Fibroblast of lung (primary cell): ENCODE data around the gene PRODH2. TPM values are rescaled to one million over a fixed set of nuclear protein-coding genes. Genes with fewer than 3 reads are reported as not detected.

Experiments used
- DNase-seq, 2 donors: peaks; one replicate each; pipeline versions ENCODE4 v3.0.0 to v3.0.0-alpha.2; 2010; ENCODE audit warnings: low read depth in 2 of 2
- H2AFZ ChIP-seq: 2 replicates; pipeline ENCODE4 v1.5.1; 2012; ENCODE audit warnings: low read length, control low read depth, inconsistent platforms
- H3K27ac ChIP-seq: 2 replicates; pipeline ENCODE4 v1.5.1; 2011; ENCODE audit warnings: low read length, control low read depth; ENCODE audit not compliant: insufficient read depth
- H3K27me3 ChIP-seq: 2 replicates; pipeline ENCODE4 v1.5.1; 2011; ENCODE audit warnings: mild to moderate bottlenecking, low read length; ENCODE audit not compliant: control insufficient read depth, insufficient read depth
- H3K36me3 ChIP-seq: 2 replicates; pipeline ENCODE4 v1.5.1; 2011; ENCODE audit warnings: low read length; ENCODE audit not compliant: control insufficient read depth, insufficient read depth
- H3K4me1 ChIP-seq: 2 replicates; pipeline ENCODE4 v1.5.1; 2011; ENCODE audit warnings: low read length; ENCODE audit not compliant: control insufficient read depth, insufficient read depth; ENCODE audit errors: extremely low read depth
- H3K4me2 ChIP-seq: 2 replicates; pipeline ENCODE4 v1.5.1; 2011; ENCODE audit warnings: low read length, control low read depth; ENCODE audit not compliant: insufficient read depth; ENCODE audit errors: extremely low read depth
- H3K4me3 ChIP-seq, 4 experiments: fragments of 200-600 bp in 1 of 4; sonication (generic) in 1 of 4; replicated peaks in 1 of 4; 2 replicates each; pipeline ENCODE4 v1.5.1; 2011 to 2016; ENCODE audit warnings: low read length in 4 of 4, low read depth in 3 of 4, mild to moderate bottlenecking in 3 of 4, control low read depth in 2 of 4, inconsistent platforms in 1 of 4, mixed read lengths in 1 of 4; ENCODE audit not compliant: insufficient read depth in 1 of 4; ENCODE audit errors: control extremely low read depth in 1 of 4
- H3K79me2 ChIP-seq: 2 replicates; pipeline ENCODE4 v1.5.1; 2012; ENCODE audit warnings: mild to moderate bottlenecking, low read length, inconsistent platforms; ENCODE audit not compliant: control insufficient read depth, insufficient read depth
- H3K9ac ChIP-seq: 2 replicates; pipeline ENCODE4 v1.5.1; 2011; ENCODE audit warnings: mild to moderate bottlenecking, low read length, control low read depth; ENCODE audit not compliant: insufficient read depth
- H3K9me3 ChIP-seq: 2 replicates; pipeline ENCODE4 v1.5.1; 2012; ENCODE audit warnings: low read depth, low read length; ENCODE audit not compliant: control insufficient read depth, insufficient read depth
- H4K20me1 ChIP-seq: 2 replicates; pipeline ENCODE4 v1.5.1; 2011; ENCODE audit warnings: low read length; ENCODE audit not compliant: control insufficient read depth, insufficient read depth; ENCODE audit errors: extremely low read depth
- CTCF ChIP-seq, 2 donors: IDR thresholded peaks in 1 of 2; conservative IDR thresholded peaks in 1 of 2; 1 replicate in 1 of 2; 2 replicates in 1 of 2; pipeline ENCODE4 v1.5.1; 2011 to 2012; ENCODE audit warnings: low read length in 2 of 2, control low read depth in 1 of 2, inconsistent platforms in 1 of 2, low read depth in 1 of 2, mild to moderate bottlenecking in 1 of 2
- EZH2 ChIP-seq: IDR thresholded peaks from 2 replicates; pipeline ENCODE4 v1.5.1; 2012; ENCODE audit warnings: low read length, control low read depth, mild to moderate bottlenecking; ENCODE audit errors: missing control alignments
- polyA plus RNA-seq, 2 donors: library from polyadenylated mRNA; depleted of rRNA in 1 of 2; stranded (reverse) in 1 of 2; unstranded in 1 of 2; fragments of >200 nt; gene quantifications; 2 replicates each; pipeline ENCODE4 v1.2.1, GENCODE V29; 2011 to 2012; ENCODE audit warnings: missing spikeins in 1 of 2
- total RNA-seq: library from RNA; depleted of rRNA; stranded (reverse); fragments of >200 nt; gene quantifications from 2 replicates; pipeline ENCODE4 v1.2.1, GENCODE V29; 2014

The PRODH2 gene
- total and polyA plus RNA-seq, 2 donors (not counting 1 experiment from before 2014, with no cell fraction given), result not detected

GRCh38 chr19:35860436-35860817 is 47.8 kb upstream of the PRODH2 start:
- Histone ChIP-seq H3K79me2 (no peaks in the 10 kb centered on the region), H3K4me2 (no peak overlapping the region), H3K27ac (no peak overlapping the region), H3K36me3 (no peaks in the 10 kb centered on the region), H3K27me3 (peaks cover 49% of the 10 kb centered on the region), H2AFZ (no peak overlapping the region), H3K9ac (no peak overlapping the region), H4K20me1 (no peaks in the 10 kb centered on the region), H3K4me3 (no peak overlapping the region), H3K9me3 (no peaks in the 10 kb centered on the region), H3K4me1 (no peaks in the 10 kb centered on the region)
- TF ChIP-seq EZH2, result no peak
- TF ChIP-seq CTCF (conservative IDR thresholded peaks at IDR 0.05 in 1 of 2, IDR thresholded peaks at IDR 0.05 in 1 of 2; ENCODE audit: low read depth in 1 of 2, low read length in 2 of 2), result no peak
- DNase-seq, result no peak

GRCh38 chr19:35859414-35859813 is 46.8 kb upstream of the PRODH2 start:
- no peak overlapping the region for H3K4me2 ChIP-seq
- no peak for DNase-seq
- H3K27me3 ChIP-seq, result peaks cover 58% of the 10 kb centered on the region

GRCh38 chr19:35858311-35858710 is 45.7 kb upstream of the PRODH2 start:
- H2AFZ ChIP-seq, result no peak overlapping the region
- peaks cover 58% of the 10 kb centered on the region for H3K27me3 ChIP-seq
- no peak overlapping the region for H3K4me2 ChIP-seq
- no peak overlapping the region for H3K9ac ChIP-seq
- no peak for TF ChIP-seq CTCF (conservative IDR thresholded peaks at IDR 0.05 in 1 of 2, IDR thresholded peaks at IDR 0.05 in 1 of 2; ENCODE audit: low read depth in 1 of 2, low read length in 2 of 2)
- no peak for TF ChIP-seq EZH2
- H3K9me3 ChIP-seq, result no peaks in the 10 kb centered on the region
- no peaks in the 10 kb centered on the region for H3K79me2 ChIP-seq
- no peak for DNase-seq
- no peak overlapping the region for H3K4me3 ChIP-seq
- H4K20me1 ChIP-seq, result no peaks in the 10 kb centered on the region
- H3K36me3 ChIP-seq, result no peaks in the 10 kb centered on the region
- H3K4me1 ChIP-seq, result no peaks in the 10 kb centered on the region
- H3K27ac ChIP-seq, result no peak overlapping the region

More at GRCh38 chr19:35859414-35859813, 46.8 kb upstream of the PRODH2 start:
- Histone ChIP-seq H2AFZ (no peak overlapping the region), H3K9me3 (no peaks in the 10 kb centered on the region), H3K9ac (no peak overlapping the region), H3K36me3 (no peaks in the 10 kb centered on the region), H4K20me1 (no peaks in the 10 kb centered on the region), H3K79me2 (no peaks in the 10 kb centered on the region), H3K4me3 (no peak overlapping the region), H3K4me1 (no peaks in the 10 kb centered on the region), H3K27ac (no peak overlapping the region)
- no peak for TF ChIP-seq EZH2
- TF ChIP-seq CTCF (conservative IDR thresholded peaks at IDR 0.05 in 1 of 2, IDR thresholded peaks at IDR 0.05 in 1 of 2; ENCODE audit: low read depth in 1 of 2, low read length in 2 of 2), result no peak
